SK-N-SH (cell line): ENCODE measurements around the gene ITGB8.

ENCODE experiments used
- CTCF ChIP-seq: fragments of 200-600 bp; sonication (generic); IDR thresholded peaks from 2 replicates; pipeline ENCODE4 v1.6.1; 2017; ENCODE audit warnings: antibody characterized with exemption, mild to moderate bottlenecking, moderate library complexity
- EP300 ChIP-seq, 2 experiments: IDR thresholded peaks; 2 replicates each; pipeline versions ENCODE4 v1.4.0 to v1.6.1; 2012; ENCODE audit warnings: borderline replicate concordance in 1 of 2, low read depth in 1 of 2, low read length in 1 of 2
- FOSL2 ChIP-seq: IDR thresholded peaks from 2 replicates; pipeline ENCODE4 v1.4.0; 2012; ENCODE audit warnings: low read depth, mild to moderate bottlenecking, moderate library complexity, borderline replicate concordance
- FOXJ3 ChIP-seq: sonication (generic); formaldehyde crosslinking; IDR thresholded peaks from 2 replicates; pipeline ENCODE4 v1.5.1; 2020; ENCODE audit warnings: mild to moderate bottlenecking, missing genetic modification reagents
- GATA2 ChIP-seq: sonication (generic); formaldehyde crosslinking; IDR thresholded peaks from 2 replicates; pipeline ENCODE4 v1.5.0; 2020; ENCODE audit warnings: mild to moderate bottlenecking, missing genetic modification reagents
- JUND ChIP-seq: IDR thresholded peaks from 2 replicates; pipeline ENCODE4 v1.4.0; 2012
- MAX ChIP-seq: IDR thresholded peaks from 2 replicates; pipeline ENCODE4 v1.4.0; 2012; ENCODE audit warnings: low read depth
- NFIC ChIP-seq: IDR thresholded peaks from 2 replicates; pipeline ENCODE4 v1.4.0; 2012; ENCODE audit warnings: borderline replicate concordance
- REST ChIP-seq: IDR thresholded peaks from 2 replicates; pipeline ENCODE4 v1.6.1; 2012; ENCODE audit warnings: mild to moderate bottlenecking, low read depth, low read length, moderate library complexity
- TAF1 ChIP-seq: IDR thresholded peaks from 2 replicates; pipeline ENCODE4 v1.6.1; 2012; ENCODE audit warnings: low read depth, mild to moderate bottlenecking, low read length, moderate library complexity, borderline replicate concordance
- TF ChIP-seq, protein P1 (sequence below): fragments of 150-350 bp; IDR thresholded peaks from 2 replicates; pipeline ENCODE4 v1.6.1; 2016; ENCODE audit warnings: mild to moderate bottlenecking, low read depth, low read length

- no peak for TF ChIP-seq CTCF
- TF ChIP-seq TAF1: no peak
- no peak for TF ChIP-seq GATA2 (CRISPR knock-in tag)
- TF ChIP-seq FOSL2: no peak
- TF ChIP-seq NFIC: no peak
- TF ChIP-seq, protein P1, sequence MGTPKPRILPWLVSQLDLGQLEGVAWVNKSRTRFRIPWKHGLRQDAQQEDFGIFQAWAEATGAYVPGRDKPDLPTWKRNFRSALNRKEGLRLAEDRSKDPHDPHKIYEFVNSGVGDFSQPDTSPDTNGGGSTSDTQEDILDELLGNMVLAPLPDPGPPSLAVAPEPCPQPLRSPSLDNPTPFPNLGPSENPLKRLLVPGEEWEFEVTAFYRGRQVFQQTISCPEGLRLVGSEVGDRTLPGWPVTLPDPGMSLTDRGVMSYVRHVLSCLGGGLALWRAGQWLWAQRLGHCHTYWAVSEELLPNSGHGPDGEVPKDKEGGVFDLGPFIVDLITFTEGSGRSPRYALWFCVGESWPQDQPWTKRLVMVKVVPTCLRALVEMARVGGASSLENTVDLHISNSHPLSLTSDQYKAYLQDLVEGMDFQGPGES: no peak
- TF ChIP-seq JUND: no peak
- TF ChIP-seq EP300 (IDR thresholded peaks at IDR 0.05; ENCODE audit: borderline replicate concordance in 1 of 2, low read depth in 1 of 2, low read length in 1 of 2): no peak
- TF ChIP-seq REST: no peak
- TF ChIP-seq MAX: no peak
- no peak for TF ChIP-seq FOXJ3
Observed at GRCh38 chr7:20316706-20317105, 14.0 kb upstream of the ITGB8 start.
